ENCODE measurements around the gene CIZ1. TPM values are rescaled to one million over a fixed set of nuclear protein-coding genes. Genes with fewer than 3 reads are reported as not detected.

Gene CIZ1
- total and polyA plus RNA-seq, 7 experiments from 2014 or later = 11.2 to 163 (median 137) TPM

DNA sequence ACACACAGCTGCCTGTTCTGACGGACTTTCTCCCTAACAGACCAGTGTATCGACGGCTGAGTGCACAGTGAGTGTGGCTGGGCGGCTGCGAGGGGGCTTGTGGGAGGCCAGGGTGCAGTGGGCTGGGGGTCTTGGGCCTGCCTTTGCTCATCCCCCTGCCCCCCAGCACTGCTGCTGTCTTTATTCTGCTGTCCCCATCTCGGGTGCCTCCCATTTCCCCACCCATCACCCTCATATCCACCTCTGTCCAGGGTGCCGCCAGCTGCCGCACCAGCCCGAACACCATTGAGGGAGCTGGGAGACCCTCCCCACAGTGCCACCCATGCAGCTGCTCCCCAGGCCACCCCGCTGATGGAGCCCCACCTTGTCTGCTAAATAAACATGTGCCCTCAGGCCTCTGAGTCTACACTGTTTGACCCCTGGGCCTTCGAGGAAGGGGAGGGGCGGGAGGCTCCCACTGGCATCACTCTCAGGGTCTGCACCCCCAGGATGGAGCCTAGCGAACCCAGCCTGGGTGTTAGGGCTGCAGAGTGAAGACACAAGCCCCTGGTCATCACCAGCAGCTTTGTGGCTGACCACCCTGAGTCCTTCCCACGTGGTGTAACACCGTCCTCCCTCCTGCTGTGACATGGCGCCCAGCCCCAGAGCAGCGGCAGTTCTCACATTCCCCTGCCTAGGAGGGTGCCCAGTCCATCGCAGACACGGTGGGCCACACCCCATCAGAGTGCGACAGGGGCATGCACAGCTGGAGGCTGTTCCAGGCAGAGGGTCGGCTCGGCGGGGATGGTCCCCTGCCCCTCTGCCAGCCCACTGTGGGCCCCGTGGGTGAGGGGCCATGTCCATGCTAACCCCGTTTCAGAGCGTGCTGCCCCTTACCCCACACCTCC is 38.1 kb downstream of the CIZ1 start:
- no peaks in the 10 kb centered on the region for H3K36me3 ChIP-seq (ENCODE audit: control insufficient read depth in 2 of 3, insufficient read depth in 3 of 3, low read length in 3 of 3)
- H3K27me3 Mint-ChIP-seq = peaks cover 0 to 4% (median 0%) of the 10 kb centered on the region in 5 donors
- H3K27ac ChIP-seq (ENCODE audit: low read depth, low read length) = no peak overlapping the region
- no peaks in the 10 kb centered on the region for H3K36me3 Mint-ChIP-seq
- ATAC-seq = no peak
- H3K27me3 ChIP-seq (ENCODE audit: control insufficient read depth in 2 of 2, insufficient read depth in 2 of 2, low read length in 2 of 2) = no peaks in the 10 kb centered on the region
- no peak overlapping the region for H3K4me3 Mint-ChIP-seq
- CTCF ChIA-PET = interaction anchor here (0.6 kb wide), 1 partner anchor 50 kb away, joined by 3 read pairs; no protein-coding TSS in a partner anchor
- POLR2A ChIA-PET = no interaction called here
- H3K4me1 ChIP-seq (ENCODE audit: control insufficient read depth in 2 of 2, insufficient read depth in 2 of 2, low read length in 2 of 2) = no peaks in the 10 kb centered on the region
- intact Hi-C loops (cut with micrococcal nuclease) = no loop called here
- H3K4me3 ChIP-seq (ENCODE audit: low read length) = no peak overlapping the region
- no peak overlapping the region for H3K27ac Mint-ChIP-seq
- H3K9me3 ChIP-seq (ENCODE audit: control insufficient read depth in 2 of 3, low read length in 3 of 3) = no peaks in the 10 kb centered on the region
- peaks cover 0 to 2% (median 0%) of the 10 kb centered on the region in 11 donors for H3K9me3 Mint-ChIP-seq
- peaks cover 0 to 7% (median 0%) of the 10 kb centered on the region in 7 donors for H3K4me1 Mint-ChIP-seq
- DNase-seq = no peak

DNA sequence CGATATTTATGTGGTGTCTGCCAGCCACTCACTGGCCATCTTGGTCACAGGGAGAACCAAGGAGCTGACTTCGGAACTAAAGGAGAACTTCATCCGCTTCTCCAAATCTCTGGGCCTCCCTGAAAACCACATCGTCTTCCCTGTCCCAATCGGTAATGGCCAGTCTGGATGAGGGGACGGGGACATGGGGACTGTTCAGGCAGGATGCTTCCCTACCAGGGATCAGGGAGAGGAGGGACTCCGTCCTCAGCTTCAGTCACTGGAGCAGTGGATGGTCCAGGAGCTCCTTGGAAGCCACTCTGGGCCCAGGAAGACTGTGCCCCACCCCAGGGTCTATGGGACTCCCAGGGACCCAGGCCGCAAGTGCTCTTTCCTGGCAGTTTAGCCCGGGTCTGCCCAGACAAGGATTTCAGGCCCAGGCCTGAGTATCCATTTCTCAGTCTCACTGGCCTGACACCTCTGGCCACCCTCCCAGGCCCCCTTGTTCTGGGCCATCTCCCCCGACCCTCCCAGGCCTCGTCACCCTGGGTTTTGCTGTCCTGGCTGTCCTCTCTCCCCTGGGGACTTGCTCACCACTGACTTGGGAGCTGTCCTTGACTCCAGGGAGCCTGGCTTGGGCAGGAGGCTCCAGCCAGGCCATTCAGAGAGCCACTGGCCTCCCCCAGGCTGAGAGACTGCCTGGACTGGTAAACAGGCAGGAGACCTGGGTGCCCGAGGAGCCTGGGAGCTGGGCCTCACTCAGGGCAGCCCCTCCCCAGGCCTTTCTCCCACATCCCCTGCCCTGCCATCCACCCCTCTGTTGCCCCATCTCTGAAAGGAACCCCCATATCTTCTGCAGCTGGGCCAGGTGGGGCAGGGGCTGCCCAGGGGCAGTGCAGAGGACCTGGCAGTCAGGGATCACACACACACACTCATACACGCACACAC is 39.0 kb downstream of the CIZ1 start:
- Mint-ChIP-seq H3K4me1 (peaks cover 0 to 7% (median 0%) of the 10 kb centered on the region in 7 donors), H3K27me3 (peaks cover 0 to 4% (median 0%) of the 10 kb centered on the region in 5 donors), H3K36me3 (no peaks in the 10 kb centered on the region), H3K27ac (no peak overlapping the region), H3K9me3 (peaks cover 0 to 2% (median 0%) of the 10 kb centered on the region in 11 donors), H3K4me3 (no peak overlapping the region)
- H3K27ac ChIP-seq (ENCODE audit: low read depth, low read length) = no peak overlapping the region
- POLR2A ChIA-PET = interaction anchor here (2.1 kb wide), 1 partner anchor 10 kb away, joined by 7 read pairs; no protein-coding TSS in a partner anchor
- no peaks in the 10 kb centered on the region for H3K27me3 ChIP-seq (ENCODE audit: control insufficient read depth in 2 of 2, insufficient read depth in 2 of 2, low read length in 2 of 2)
- no peak overlapping the region for H3K4me3 ChIP-seq (ENCODE audit: low read length)
- no peak for DNase-seq
- CTCF ChIA-PET = interaction anchor here (0.6 kb wide), 1 partner anchor 49 kb away, joined by 3 read pairs; no protein-coding TSS in a partner anchor
- no peak for ATAC-seq
- H3K9me3 ChIP-seq (ENCODE audit: control insufficient read depth in 2 of 3, low read length in 3 of 3) = no peaks in the 10 kb centered on the region
- intact Hi-C loops (cut with micrococcal nuclease) = no loop called here
- no peaks in the 10 kb centered on the region for H3K4me1 ChIP-seq (ENCODE audit: control insufficient read depth in 2 of 2, insufficient read depth in 2 of 2, low read length in 2 of 2)
- H3K36me3 ChIP-seq (ENCODE audit: control insufficient read depth in 2 of 3, insufficient read depth in 3 of 3, low read length in 3 of 3) = no peaks in the 10 kb centered on the region

DNA sequence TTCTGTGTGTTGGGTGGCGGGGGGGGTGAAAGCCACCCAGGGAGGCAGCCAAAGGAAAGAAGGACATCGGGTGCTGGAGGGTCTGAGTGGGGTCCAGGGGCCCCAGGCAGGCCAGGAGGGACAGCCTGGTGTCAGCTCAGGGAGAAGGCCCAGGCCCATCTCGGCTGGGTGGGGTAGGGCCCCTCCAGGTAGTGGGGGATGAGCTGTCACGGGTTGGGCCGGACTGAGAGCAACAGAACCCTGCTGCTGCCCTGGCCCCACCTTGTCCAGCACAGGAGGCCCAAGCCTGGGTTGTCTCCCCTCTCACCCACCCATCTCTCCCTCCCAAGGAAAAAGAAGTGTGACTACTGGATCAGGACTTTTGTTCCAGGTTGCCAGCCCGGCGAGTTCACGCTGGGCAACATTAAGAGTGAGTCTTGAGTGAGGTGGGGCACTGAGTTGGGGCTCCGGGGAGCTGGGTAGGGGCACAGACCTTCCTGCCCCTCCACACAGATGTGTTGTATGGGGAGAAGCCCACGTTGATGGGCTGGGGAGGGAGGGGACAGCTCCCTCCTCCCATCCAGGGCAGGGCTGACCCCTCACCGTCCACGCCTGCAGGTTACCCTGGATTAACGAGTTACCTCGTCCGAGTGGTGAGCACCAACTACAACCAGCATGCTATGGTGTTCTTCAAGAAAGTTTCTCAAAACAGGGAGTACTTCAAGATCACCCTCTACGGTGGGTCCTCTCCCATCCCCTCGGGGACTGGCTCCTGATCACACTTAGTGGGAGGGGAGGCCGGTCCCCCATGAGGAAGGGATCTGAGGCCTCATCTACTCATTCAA is 39.9 kb downstream of the CIZ1 start:
- Mint-ChIP-seq H3K27ac (no peak overlapping the region), H3K4me3 (no peak overlapping the region), H3K4me1 (peaks cover 0 to 7% (median 0%) of the 10 kb centered on the region in 7 donors), H3K36me3 (no peaks in the 10 kb centered on the region), H3K9me3 (peaks cover 0 to 2% (median 0%) of the 10 kb centered on the region in 11 donors), H3K27me3 (peaks cover 0 to 4% (median 0%) of the 10 kb centered on the region in 5 donors)
- intact Hi-C loops (cut with micrococcal nuclease) = no loop called here
- Histone ChIP-seq H3K27me3 (ENCODE audit: control insufficient read depth in 2 of 2, insufficient read depth in 2 of 2, low read length in 2 of 2) (no peaks in the 10 kb centered on the region), H3K4me3 (ENCODE audit: low read length) (no peak overlapping the region), H3K4me1 (ENCODE audit: control insufficient read depth in 2 of 2, insufficient read depth in 2 of 2, low read length in 2 of 2) (no peaks in the 10 kb centered on the region), H3K9me3 (ENCODE audit: control insufficient read depth in 2 of 3, low read length in 3 of 3) (no peaks in the 10 kb centered on the region), H3K36me3 (ENCODE audit: control insufficient read depth in 2 of 3, insufficient read depth in 3 of 3, low read length in 3 of 3) (no peaks in the 10 kb centered on the region), H3K27ac (ENCODE audit: low read depth, low read length) (no peak overlapping the region)
- CTCF ChIA-PET = no interaction called here
- POLR2A ChIA-PET = interaction anchor here (2.1 kb wide), 1 partner anchor 9 kb away, joined by 7 read pairs; no protein-coding TSS in a partner anchor
- no peak for DNase-seq
- no peak for ATAC-seq

DNA sequence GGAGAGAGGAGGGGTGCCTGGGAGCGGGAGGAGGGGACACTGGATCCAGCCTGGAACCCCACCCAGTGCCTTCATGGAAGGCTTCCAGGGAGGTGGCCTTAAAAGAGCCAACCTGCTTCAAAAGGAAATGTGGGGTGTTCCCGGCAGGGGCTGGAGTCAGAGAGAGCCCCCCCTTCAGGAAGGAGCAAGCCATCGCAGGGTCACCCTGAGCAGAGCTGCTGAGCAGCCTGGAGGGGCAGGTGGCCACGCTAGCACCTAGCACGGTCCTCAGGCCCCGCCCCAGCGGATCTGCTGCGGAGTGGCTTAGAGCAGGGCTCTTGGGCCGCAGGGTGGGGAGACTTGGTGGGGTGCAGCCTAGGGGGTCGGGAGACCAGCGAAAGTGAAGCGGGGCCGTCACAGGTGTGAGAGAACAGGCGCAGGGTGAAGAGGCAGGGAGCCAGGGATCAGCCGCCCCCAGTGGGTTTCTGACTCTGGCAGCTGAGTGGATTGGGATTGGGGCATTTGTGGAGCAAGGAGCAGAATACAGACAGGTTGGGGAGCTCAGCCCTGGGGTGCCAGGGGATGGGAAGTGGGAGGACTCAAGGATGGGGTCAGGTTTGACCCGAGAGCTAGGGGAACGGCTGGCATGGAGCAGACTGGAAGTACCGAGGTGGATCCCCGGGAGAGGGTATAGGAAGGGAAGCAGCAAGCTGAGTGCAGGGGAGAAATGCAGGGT is 40.6 kb downstream of the CIZ1 start:
- Histone ChIP-seq H3K36me3 (ENCODE audit: control insufficient read depth in 2 of 3, insufficient read depth in 3 of 3, low read length in 3 of 3) (no peaks in the 10 kb centered on the region), H3K27me3 (ENCODE audit: control insufficient read depth in 2 of 2, insufficient read depth in 2 of 2, low read length in 2 of 2) (no peaks in the 10 kb centered on the region), H3K4me1 (ENCODE audit: control insufficient read depth in 2 of 2, insufficient read depth in 2 of 2, low read length in 2 of 2) (no peaks in the 10 kb centered on the region), H3K9me3 (ENCODE audit: control insufficient read depth in 2 of 3, low read length in 3 of 3) (no peaks in the 10 kb centered on the region), H3K27ac (ENCODE audit: low read depth, low read length) (no peak overlapping the region), H3K4me3 (ENCODE audit: low read length) (no peak overlapping the region)
- peaks cover 0 to 2% (median 0%) of the 10 kb centered on the region in 11 donors for H3K9me3 Mint-ChIP-seq
- intact Hi-C loops (cut with micrococcal nuclease) = no loop called here
- ChIA-PET POLR2A (interaction anchor here (2.1 kb wide), 1 partner anchor 8 kb away, joined by 7 read pairs; no protein-coding TSS in a partner anchor), CTCF (no interaction called here)
- H3K27me3 Mint-ChIP-seq = peaks cover 0 to 4% (median 0%) of the 10 kb centered on the region in 5 donors
- H3K4me1 Mint-ChIP-seq = peaks cover 0 to 7% (median under 1%) of the 10 kb centered on the region in 7 donors
- ATAC-seq = peak; percentile 53
- H3K36me3 Mint-ChIP-seq = no peaks in the 10 kb centered on the region
- no peak overlapping the region for H3K4me3 Mint-ChIP-seq
- peak overlapping the region in 1 of 9 donors; percentile 62 for H3K27ac Mint-ChIP-seq
- DNase-seq = no peak

DNA sequence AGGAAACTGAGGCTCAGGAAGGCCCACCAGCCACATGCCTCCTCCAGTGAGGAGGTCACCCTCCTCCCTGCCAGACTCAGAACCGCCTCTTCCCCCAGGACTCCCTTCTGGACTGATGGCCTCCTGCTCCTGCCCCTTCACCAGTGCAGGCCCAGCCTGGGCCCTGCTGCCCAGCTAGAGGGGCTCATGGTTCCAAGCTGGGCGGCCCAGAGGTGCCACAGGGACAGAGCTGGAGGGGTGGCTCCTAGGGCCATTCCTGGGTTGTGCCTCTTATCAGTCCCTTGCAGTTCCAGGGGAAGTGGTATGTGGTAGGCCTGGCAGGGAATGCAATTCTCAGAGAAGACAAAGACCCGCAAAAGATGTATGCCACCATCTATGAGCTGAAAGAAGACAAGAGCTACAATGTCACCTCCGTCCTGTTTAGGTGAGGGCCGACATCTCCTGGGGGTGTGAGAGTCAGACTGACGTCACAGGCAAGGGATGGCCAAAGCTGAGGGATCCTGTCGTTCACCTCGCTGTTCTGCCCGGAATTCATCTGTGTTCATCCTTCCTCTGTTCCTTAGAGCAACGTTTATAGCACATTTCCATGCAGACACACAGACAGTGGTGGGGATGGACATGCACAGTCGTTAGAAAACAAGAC is 41.3 kb downstream of the CIZ1 start:
- intact Hi-C loops (cut with micrococcal nuclease) = no loop called here
- H3K27ac Mint-ChIP-seq = peak overlapping the region in 2 of 9 donors; percentile 38 to 62

More for the DNA sequence above, 41.3 kb downstream of the CIZ1 start:
- CTCF ChIA-PET = no interaction called here
- Histone ChIP-seq H3K27me3 (ENCODE audit: control insufficient read depth in 2 of 2, insufficient read depth in 2 of 2, low read length in 2 of 2) (no peaks in the 10 kb centered on the region), H3K4me1 (ENCODE audit: control insufficient read depth in 2 of 2, insufficient read depth in 2 of 2, low read length in 2 of 2) (no peaks in the 10 kb centered on the region), H3K36me3 (ENCODE audit: control insufficient read depth in 2 of 3, insufficient read depth in 3 of 3, low read length in 3 of 3) (no peaks in the 10 kb centered on the region), H3K4me3 (ENCODE audit: low read length) (no peak overlapping the region), H3K27ac (ENCODE audit: low read depth, low read length) (no peak overlapping the region), H3K9me3 (ENCODE audit: control insufficient read depth in 2 of 3, low read length in 3 of 3) (no peaks in the 10 kb centered on the region)
- DNase-seq (no peak), ATAC-seq (no peak)
- Mint-ChIP-seq H3K27me3 (peaks cover 0 to 4% (median 0%) of the 10 kb centered on the region in 5 donors), H3K4me3 (no peak overlapping the region), H3K9me3 (peaks cover 0 to 2% (median 0%) of the 10 kb centered on the region in 11 donors), H3K36me3 (no peaks in the 10 kb centered on the region), H3K4me1 (peaks cover 0 to 7% (median 4%) of the 10 kb centered on the region in 7 donors)
- POLR2A ChIA-PET = no interaction called here

Data from naive thymus-derived CD4-positive, alpha-beta T cell (primary cell).